Cerebellar nuclear complex (tissue), 1 donor: Measurements from ENCODE around the gene SPATA31A3.
"Not testable (repeated sequence)": the region's sequence is repeated elsewhere in the genome, so short reads cannot be mapped to it uniquely, and the experiment has no call there.

Experiments
- DNase-seq, 2 experiments: peaks; one replicate each; lab custom pipeline; 2025; lab: John Stamatoyannopoulos, UW

SPATA31A3 gene

GRCh38 chr9:66992450-66992849 is at the start of gene SPATA31A3:
SPATA31A3 (minus strand) TSS chr9:66992550; CDS start chr9:66992521, 29 bp downstream.
- DNase-seq = not testable (repeated sequence)

- DNase-seq = not testable (repeated sequence)
Measured at GRCh38 chr9:66952576-66952975, 39.8 kb downstream of the SPATA31A3 start.

GRCh38 chr9:66942400-66943155 is 49.8 kb downstream of the SPATA31A3 start:
- DNase-seq = not testable (repeated sequence)

GRCh38 chr9:66939878-66940830 is 52.2 kb downstream of the SPATA31A3 start:
- not testable (repeated sequence) for DNase-seq

- not testable (repeated sequence) for DNase-seq
Measured at GRCh38 chr9:66938322-66938721, 54.0 kb downstream of the SPATA31A3 start.

- not testable (repeated sequence) for DNase-seq
Measured at GRCh38 chr9:66937662-66938061, 54.7 kb downstream of the SPATA31A3 start.
